IPS-NIHi7 (cell line): ENCODE data around the gene SERPINA12.

ENCODE experiments used
- DNase-seq: peaks from one replicate; pipeline ENCODE4 v3.0.0; 2012; ENCODE audit warnings: mixed read lengths; ENCODE audit errors: extremely low spot score

SERPINA12 gene

DNA sequence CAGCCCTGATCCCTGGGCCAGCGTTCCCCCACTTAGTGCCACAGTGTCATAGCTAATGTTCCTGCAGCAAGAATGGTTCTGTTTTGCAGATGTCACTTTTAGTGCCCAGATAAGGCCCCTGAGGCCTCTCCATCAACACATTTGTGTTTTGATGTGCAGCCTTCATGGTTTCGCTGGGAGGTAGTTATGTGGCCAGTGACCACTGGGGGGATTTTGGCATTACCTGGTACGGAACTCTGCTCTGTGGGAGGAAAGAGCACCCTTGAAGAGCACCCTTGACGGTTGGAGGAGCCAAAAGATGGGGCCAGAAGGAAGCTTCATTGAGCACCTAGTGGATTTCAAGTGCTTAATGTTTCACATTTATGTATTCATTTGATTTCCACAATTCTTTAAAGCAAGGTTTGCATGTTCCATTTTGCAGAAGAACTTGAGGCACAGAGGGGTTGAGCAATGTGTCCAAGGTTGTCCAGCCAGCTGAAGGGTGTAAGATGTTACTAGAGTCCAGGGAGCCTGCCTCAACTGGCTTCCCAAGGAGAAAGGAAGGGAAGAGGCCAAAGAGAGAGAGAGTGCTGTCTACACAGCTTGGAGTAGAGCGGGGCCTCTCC, 69.7 kb downstream of the SERPINA12 start:
- DNase-seq = no peak
